ENCODE results near the gene UNC13C.
"Not testable (repeated sequence)": the region's sequence is repeated elsewhere in the genome, so short reads cannot be mapped to it uniquely, and the experiment has no call there.

UNC13C gene

GRCh38 chr15:53978253-53978906 lies at the start of gene UNC13C:
Gene UNC13C (plus strand): TSS chr15:53978441. CDS start chr15:54012904, 34,463 bp downstream.
- H3K27me3 ChIP-seq (ENCODE audit: insufficient read depth, low read depth), result no peaks in the 10 kb centered on the region
- no peak within 1 kb of the TSS for H3K27ac ChIP-seq
- no peaks in the 10 kb centered on the region for H3K36me3 ChIP-seq (ENCODE audit: insufficient read depth)
- no peak within 1 kb of the TSS for H3K4me2 ChIP-seq
- no peak within 1 kb of the TSS for H2AFZ ChIP-seq (ENCODE audit: low read depth)
- no peaks in the 10 kb centered on the region for H4K20me1 ChIP-seq (ENCODE audit: insufficient read depth)
- H3K4me3 ChIP-seq (IDR thresholded peaks at IDR 0.05; ENCODE audit: insufficient read depth, low read depth, low read length), result no peak within 1 kb of the TSS
- no peak for TF ChIP-seq CTCF (conservative IDR thresholded peaks at IDR 0.05; ENCODE audit: low read depth, low read length)
- no peaks in the 10 kb centered on the region for H3K79me2 ChIP-seq (ENCODE audit: insufficient read depth, low read depth)
- H3K9ac ChIP-seq, result no peak within 1 kb of the TSS
- H3K4me1 ChIP-seq (ENCODE audit: low read depth, poor library complexity, severe bottlenecking), result peaks cover 20% of the 10 kb centered on the region

GRCh38 chr15:53936137-53936536 lies 42.1 kb upstream of the UNC13C start:
- Histone ChIP-seq H3K4me2 (no peak overlapping the region), H3K4me1 (ENCODE audit: low read depth, poor library complexity, severe bottlenecking) (no peaks in the 10 kb centered on the region), H3K36me3 (ENCODE audit: insufficient read depth) (no peaks in the 10 kb centered on the region), H4K20me1 (ENCODE audit: insufficient read depth) (no peaks in the 10 kb centered on the region), H3K79me2 (ENCODE audit: insufficient read depth, low read depth) (no peaks in the 10 kb centered on the region), H3K4me3 (IDR thresholded peaks at IDR 0.05; ENCODE audit: insufficient read depth, low read depth, low read length) (no peak overlapping the region), H3K27me3 (ENCODE audit: insufficient read depth, low read depth) (no peaks in the 10 kb centered on the region), H3K27ac (no peak overlapping the region), H2AFZ (ENCODE audit: low read depth) (no peak overlapping the region), H3K9ac (no peak overlapping the region)
- no peak for TF ChIP-seq CTCF (conservative IDR thresholded peaks at IDR 0.05; ENCODE audit: low read depth, low read length)

- not testable (repeated sequence) for H3K27me3 ChIP-seq (ENCODE audit: insufficient read depth, low read depth); H3K4me1 ChIP-seq (ENCODE audit: low read depth, poor library complexity, severe bottlenecking); H4K20me1 ChIP-seq (ENCODE audit: insufficient read depth); H3K36me3 ChIP-seq (ENCODE audit: insufficient read depth); H3K4me2 ChIP-seq; H2AFZ ChIP-seq (ENCODE audit: low read depth); H3K27ac ChIP-seq; H3K4me3 ChIP-seq (IDR thresholded peaks at IDR 0.05; ENCODE audit: insufficient read depth, low read depth, low read length); H3K9ac ChIP-seq; H3K79me2 ChIP-seq (ENCODE audit: insufficient read depth, low read depth)
These were observed 40.6 kb upstream of the UNC13C start for GRCh38 chr15:53937632-53938031.

- H4K20me1 ChIP-seq (ENCODE audit: insufficient read depth), result no peaks in the 10 kb centered on the region
These were observed 27.7 kb upstream of the UNC13C start for GRCh38 chr15:53950572-53950971.

More at GRCh38 chr15:53950572-53950971, 27.7 kb upstream of the UNC13C start:
- Histone ChIP-seq H3K4me2 (no peak overlapping the region), H3K27me3 (ENCODE audit: insufficient read depth, low read depth) (no peaks in the 10 kb centered on the region), H3K27ac (no peak overlapping the region), H2AFZ (ENCODE audit: low read depth) (no peak overlapping the region), H3K79me2 (ENCODE audit: insufficient read depth, low read depth) (no peaks in the 10 kb centered on the region), H3K4me3 (IDR thresholded peaks at IDR 0.05; ENCODE audit: insufficient read depth, low read depth, low read length) (no peak overlapping the region), H3K4me1 (ENCODE audit: low read depth, poor library complexity, severe bottlenecking) (no peaks in the 10 kb centered on the region), H3K36me3 (ENCODE audit: insufficient read depth) (no peaks in the 10 kb centered on the region), H3K9ac (no peak overlapping the region)
- TF ChIP-seq CTCF (conservative IDR thresholded peaks at IDR 0.05; ENCODE audit: low read depth, low read length), result no peak

Measured in KMS-11 (cell line).